SK-N-SH (cell line): Measurements from ENCODE around the gene ZNF19. TPM values are rescaled to one million over a fixed set of nuclear protein-coding genes. Genes with fewer than 3 reads are reported as not detected.
A peak's percentile ranks its signal among the peaks of the same experiment; 100 is the strongest.

Source experiments
- CTCF ChIA-PET: fragments of 300-600, 350-600 bp; formaldehyde crosslinking; extraction: SDS; loops from one replicate; lab custom pipeline; 2021; lab: Yijun Ruan, JAX
- POLR2A ChIA-PET: fragments of 350-600 bp; sonication (Branson Sonifier 250); formaldehyde crosslinking; extraction: SDS; loops from one replicate; lab custom pipeline; 2020; ENCODE audit warnings: antibody characterized with exemption, inconsistent platforms; lab: Yijun Ruan, JAX
- DNase-seq: peaks from one replicate; pipeline ENCODE4 v3.0.0; 2012
- H2AFZ ChIP-seq: fragments of 200-600 bp; sonication (generic); 2 replicates; pipeline ENCODE4 v1.8.1; 2016; ENCODE audit warnings: antibody characterized with exemption, mild to moderate bottlenecking, low read depth
- H3F3A ChIP-seq: fragments of 200-600 bp; sonication (generic); replicated peaks from 2 replicates; pipeline ENCODE3; 2016; ENCODE audit warnings: antibody characterized with exemption, mild to moderate bottlenecking; ENCODE audit not compliant: insufficient read depth
- H3K27ac ChIP-seq, 2 experiments: fragments of 200-500 bp in 1 of 2; fragments of 200-600 bp in 1 of 2; sonication (Bioruptor generic) in 1 of 2; sonication (generic), shearing (Covaris generic) in 1 of 2; 2 replicates each; pipeline versions ENCODE4 v1.5.1 to v1.6.1; 2014 to 2016; ENCODE audit warnings: low read depth in 2 of 2, inconsistent platforms in 1 of 2, low read length in 1 of 2, mild to moderate bottlenecking in 1 of 2, mixed read lengths in 1 of 2
- H3K27me3 ChIP-seq: fragments of 200-600 bp; sonication (generic), shearing (Covaris generic); 2 replicates; pipeline ENCODE4 v1.6.1; 2016; ENCODE audit warnings: mixed run types; ENCODE audit not compliant: insufficient read depth
- H3K36me3 ChIP-seq, 2 experiments: fragments of 200-500 bp in 1 of 2; fragments of 200-600 bp in 1 of 2; sonication (Bioruptor generic) in 1 of 2; sonication (generic) in 1 of 2; replicated peaks in 1 of 2; 2 replicates each; pipeline versions ENCODE3 to v1.5.1; 2014 to 2016; ENCODE audit warnings: low read length in 1 of 2, mild to moderate bottlenecking in 1 of 2; ENCODE audit not compliant: insufficient read depth in 2 of 2, control insufficient read depth in 1 of 2
- H3K4me1 ChIP-seq, 2 experiments: fragments of 200-500 bp in 1 of 2; fragments of 200-600 bp in 1 of 2; sonication (Bioruptor generic) in 1 of 2; sonication (generic), shearing (Covaris generic) in 1 of 2; 2 replicates each; pipeline versions ENCODE4 v1.5.1 to v1.6.1; 2014 to 2016; ENCODE audit warnings: low read depth in 1 of 2, low read length in 1 of 2, mixed run types in 1 of 2; ENCODE audit not compliant: insufficient read depth in 2 of 2, control insufficient read depth in 1 of 2
- H3K4me2 ChIP-seq: fragments of 200-600 bp; sonication (generic), shearing (Covaris generic); 2 replicates; pipeline ENCODE4 v1.6.1; 2017; ENCODE audit warnings: mixed run types
- H3K4me3 ChIP-seq, 2 experiments: fragments of 200-500 bp in 1 of 2; fragments of 200-600 bp in 1 of 2; sonication (Bioruptor generic) in 1 of 2; sonication (generic), shearing (Covaris generic) in 1 of 2; 2 replicates each; pipeline versions ENCODE4 v1.5.1 to v1.8.1; 2014 to 2016; ENCODE audit warnings: low read depth in 2 of 2, inconsistent platforms in 1 of 2, low read length in 1 of 2, mild to moderate bottlenecking in 1 of 2, mixed read lengths in 1 of 2, moderate library complexity in 1 of 2
- H3K79me2 ChIP-seq: fragments of 200-600 bp; sonication (generic); 2 replicates; pipeline ENCODE4 v1.8.1; 2017; ENCODE audit warnings: mild to moderate bottlenecking; ENCODE audit not compliant: insufficient read depth
- H3K9ac ChIP-seq: fragments of 200-600 bp; sonication (generic); 2 replicates; pipeline ENCODE4 v1.6.1; 2017; ENCODE audit warnings: mixed run types
- H3K9me2 ChIP-seq: fragments of 200-600 bp; sonication (generic); 2 replicates; pipeline ENCODE4 v1.6.1; 2017; ENCODE audit warnings: mixed run types
- H3K9me3 ChIP-seq: fragments of 200-600 bp; sonication (generic); 2 replicates; pipeline ENCODE4 v1.6.1; 2017; ENCODE audit warnings: mixed run types, mild to moderate bottlenecking, moderate library complexity
- H4K20me1 ChIP-seq: fragments of 200-600 bp; sonication (generic); 2 replicates; pipeline ENCODE4 v1.6.1; 2017; ENCODE audit warnings: mild to moderate bottlenecking, mixed run types; ENCODE audit not compliant: insufficient read depth
- CHD2 ChIP-seq: fragments of 150-350 bp; IDR thresholded peaks from 2 replicates; pipeline ENCODE4 v1.6.1; 2018; ENCODE audit warnings: low read length; ENCODE audit not compliant: partially characterized antibody
- CTCF ChIP-seq: fragments of 200-600 bp; sonication (generic); IDR thresholded peaks from 2 replicates; pipeline ENCODE4 v1.6.1; 2017; ENCODE audit warnings: antibody characterized with exemption, mild to moderate bottlenecking, moderate library complexity
- ELF1 ChIP-seq: IDR thresholded peaks from 2 replicates; pipeline ENCODE4 v1.4.0; 2012
- FOSL2 ChIP-seq: IDR thresholded peaks from 2 replicates; pipeline ENCODE4 v1.4.0; 2012; ENCODE audit warnings: low read depth, mild to moderate bottlenecking, moderate library complexity, borderline replicate concordance
- FOXJ3 ChIP-seq: sonication (generic); formaldehyde crosslinking; IDR thresholded peaks from 2 replicates; pipeline ENCODE4 v1.5.1; 2020; ENCODE audit warnings: mild to moderate bottlenecking, missing genetic modification reagents
- FOXM1 ChIP-seq: IDR thresholded peaks from 2 replicates; pipeline ENCODE4 v1.4.0; 2012; ENCODE audit warnings: low read depth, mild to moderate bottlenecking
- GABPA ChIP-seq: IDR thresholded peaks from 2 replicates; pipeline ENCODE4 v1.4.0; 2012; ENCODE audit warnings: low read depth, mild to moderate bottlenecking
- JUND ChIP-seq: IDR thresholded peaks from 2 replicates; pipeline ENCODE4 v1.4.0; 2012
- MXI1 ChIP-seq: IDR thresholded peaks from 2 replicates; pipeline ENCODE4 v1.6.1; 2012; ENCODE audit warnings: mild to moderate bottlenecking, low read depth, low read length, improper control_type of control experiment
- NFIC ChIP-seq: IDR thresholded peaks from 2 replicates; pipeline ENCODE4 v1.4.0; 2012; ENCODE audit warnings: borderline replicate concordance
- NRF1 ChIP-seq: IDR thresholded peaks from 2 replicates; pipeline ENCODE4 v1.6.1; 2012; ENCODE audit warnings: low read depth, mild to moderate bottlenecking, low read length
- RAD21 ChIP-seq: IDR thresholded peaks from 2 replicates; pipeline ENCODE4 v1.6.1; 2012; ENCODE audit warnings: mild to moderate bottlenecking, low read length
- RCOR1 ChIP-seq: fragments of 150-350 bp; IDR thresholded peaks from 2 replicates; pipeline ENCODE4 v1.6.1; 2017; ENCODE audit warnings: antibody characterized with exemption, low read length
- REST ChIP-seq: IDR thresholded peaks from 2 replicates; pipeline ENCODE4 v1.6.1; 2012; ENCODE audit warnings: mild to moderate bottlenecking, low read depth, low read length, moderate library complexity
- RFX5 ChIP-seq: IDR thresholded peaks from 2 replicates; pipeline ENCODE4 v1.6.1; 2012; ENCODE audit warnings: mild to moderate bottlenecking, improper control_type of control experiment, low read length
- RXRA ChIP-seq: IDR thresholded peaks from 2 replicates; pipeline ENCODE4 v1.4.0; 2012; ENCODE audit warnings: low read depth, mild to moderate bottlenecking, borderline replicate concordance
- SIN3A ChIP-seq: IDR thresholded peaks from 2 replicates; pipeline ENCODE4 v1.6.1; 2012; ENCODE audit warnings: low read depth, mild to moderate bottlenecking, low read length, moderate library complexity, borderline replicate concordance
- TAF1 ChIP-seq: IDR thresholded peaks from 2 replicates; pipeline ENCODE4 v1.6.1; 2012; ENCODE audit warnings: low read depth, mild to moderate bottlenecking, low read length, moderate library complexity, borderline replicate concordance
- TCF12 ChIP-seq: IDR thresholded peaks from 2 replicates; pipeline ENCODE4 v1.4.0; 2012
- TEAD4 ChIP-seq: IDR thresholded peaks from 2 replicates; pipeline ENCODE4 v1.4.0; 2012; ENCODE audit warnings: mild to moderate bottlenecking, borderline replicate concordance; ENCODE audit not compliant: insufficient read depth
- WGBS: methylation state at CpG from one replicate; pipeline ENCODE4 v1.1.6; 2017; ENCODE audit warnings: low lambda C conversion rate; 5-methylcytosine and 5-hydroxymethylcytosine counted together
- polyA plus RNA-seq, 3 experiments: library from polyadenylated mRNA; depleted of rRNA; stranded (reverse); fragments of >200 nt; gene quantifications; 2 replicates each; pipeline ENCODE4 v1.2.3, GENCODE V29; 2012
- TF ChIP-seq, protein P1 (sequence below): fragments of 150-350 bp; IDR thresholded peaks from 2 replicates; pipeline ENCODE4 v1.6.1; 2017; ENCODE audit warnings: antibody characterized with exemption, low read length, low read depth, borderline replicate concordance
- TF ChIP-seq, protein P2 (sequence below): IDR thresholded peaks from 2 replicates; pipeline ENCODE4; 2012
- TF ChIP-seq, protein P3 (sequence below): IDR thresholded peaks from 2 replicates; pipeline ENCODE4 v1.4.0; 2012; ENCODE audit warnings: low read depth

The ZNF19 gene
- polyA plus RNA-seq, 1 of the 3 experiments (the other 2 are of a cell fraction), result 1.4 TPM

DNA sequence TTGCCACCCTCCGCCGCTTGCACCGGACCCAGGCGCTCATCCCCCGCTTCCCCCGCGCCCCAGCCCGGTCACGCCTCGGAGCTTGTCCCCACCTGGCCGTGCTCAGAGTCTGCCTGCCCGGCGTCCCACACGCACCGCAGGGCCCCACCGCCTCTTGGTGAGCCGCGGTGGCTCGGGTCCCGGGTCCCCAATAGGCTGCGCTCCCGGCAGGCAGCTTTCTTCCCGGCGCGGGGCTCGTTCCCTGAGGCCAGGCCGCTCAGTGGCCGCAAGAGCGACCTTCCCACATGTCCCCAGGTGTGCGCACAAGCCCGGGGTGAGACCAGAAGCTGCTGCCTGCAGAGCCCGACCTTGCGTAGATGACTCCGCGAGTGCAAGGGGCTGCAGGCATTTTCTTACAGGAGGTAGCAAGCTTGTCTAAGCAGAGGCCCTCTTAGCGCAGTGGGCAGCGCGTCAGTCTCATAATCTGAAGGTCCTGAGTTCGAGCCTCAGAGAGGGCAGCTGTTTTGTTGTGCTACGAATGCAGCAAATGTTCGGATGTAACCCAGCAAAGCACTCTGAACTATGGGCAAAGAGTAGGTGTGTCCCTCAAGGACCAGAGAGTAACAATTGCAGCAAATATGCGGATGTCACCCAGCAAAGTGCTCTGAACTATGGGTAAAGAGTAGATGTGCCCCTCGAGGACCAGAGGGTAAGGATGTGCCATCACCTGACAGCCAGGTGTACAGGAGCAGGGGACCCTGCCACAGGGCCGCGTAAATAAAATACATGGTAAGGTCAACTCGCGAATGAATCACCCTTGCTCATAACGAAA is 62.9 kb downstream of the ZNF19 start:
- POLR2A ChIA-PET, result no interaction called here
- no peak overlapping the region for H2AFZ ChIP-seq
- peak; percentile 69 for DNase-seq
- no peak for TF ChIP-seq GABPA
- TF ChIP-seq TCF12, result peak; percentile 44; the same call in 1 of the 2 replicates
- TF ChIP-seq NRF1, result no peak
- no peak for TF ChIP-seq FOXM1
- peak; percentile 60; the same call in 1 of the 2 replicates for TF ChIP-seq ELF1
- no peak for TF ChIP-seq RXRA
- TF ChIP-seq, protein P1, sequence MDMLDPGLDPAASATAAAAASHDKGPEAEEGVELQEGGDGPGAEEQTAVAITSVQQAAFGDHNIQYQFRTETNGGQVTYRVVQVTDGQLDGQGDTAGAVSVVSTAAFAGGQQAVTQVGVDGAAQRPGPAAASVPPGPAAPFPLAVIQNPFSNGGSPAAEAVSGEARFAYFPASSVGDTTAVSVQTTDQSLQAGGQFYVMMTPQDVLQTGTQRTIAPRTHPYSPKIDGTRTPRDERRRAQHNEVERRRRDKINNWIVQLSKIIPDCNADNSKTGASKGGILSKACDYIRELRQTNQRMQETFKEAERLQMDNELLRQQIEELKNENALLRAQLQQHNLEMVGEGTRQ, result no peak
- TF ChIP-seq NFIC, result no peak
- TF ChIP-seq, protein P2, sequence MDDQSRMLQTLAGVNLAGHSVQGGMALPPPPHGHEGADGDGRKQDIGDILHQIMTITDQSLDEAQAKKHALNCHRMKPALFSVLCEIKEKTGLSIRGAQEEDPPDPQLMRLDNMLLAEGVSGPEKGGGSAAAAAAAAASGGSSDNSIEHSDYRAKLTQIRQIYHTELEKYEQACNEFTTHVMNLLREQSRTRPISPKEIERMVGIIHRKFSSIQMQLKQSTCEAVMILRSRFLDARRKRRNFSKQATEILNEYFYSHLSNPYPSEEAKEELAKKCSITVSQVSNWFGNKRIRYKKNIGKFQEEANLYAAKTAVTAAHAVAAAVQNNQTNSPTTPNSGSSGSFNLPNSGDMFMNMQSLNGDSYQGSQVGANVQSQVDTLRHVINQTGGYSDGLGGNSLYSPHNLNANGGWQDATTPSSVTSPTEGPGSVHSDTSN, result 0 out of 2 replicates have a peak, but pooled peaks have one; percentile 5
- no peak for TF ChIP-seq JUND
- TF ChIP-seq CTCF, result no peak
- TF ChIP-seq CHD2, result no peak
- no peak for TF ChIP-seq TAF1
- 0 out of 2 replicates have a peak, but pooled peaks have one; percentile 39 for TF ChIP-seq FOSL2
- TF ChIP-seq, protein P3, sequence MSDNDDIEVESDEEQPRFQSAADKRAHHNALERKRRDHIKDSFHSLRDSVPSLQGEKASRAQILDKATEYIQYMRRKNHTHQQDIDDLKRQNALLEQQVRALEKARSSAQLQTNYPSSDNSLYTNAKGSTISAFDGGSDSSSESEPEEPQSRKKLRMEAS, result no peak; the same call in 1 of the 2 replicates
- peak; percentile 33; the same call in 1 of the 2 replicates for TF ChIP-seq TEAD4
- no peak for TF ChIP-seq REST
- TF ChIP-seq SIN3A, result no peak
- no peak for TF ChIP-seq RAD21
- TF ChIP-seq RCOR1, result no peak
- TF ChIP-seq FOXJ3 (CRISPR knock-in tag), result no peak
- TF ChIP-seq RFX5, result no peak
- TF ChIP-seq MXI1, result no peak

More for the DNA sequence above, 62.9 kb downstream of the ZNF19 start:
- no peaks in the 10 kb centered on the region for H3K36me3 ChIP-seq
- peak overlapping the region; percentile 62 for H3K4me2 ChIP-seq
- CTCF ChIA-PET, result interaction anchor here (0.6 to 1.5 kb wide), 6 partner anchors 9 to 115 kb away, joined by 3 to 14 read pairs (median 4); no protein-coding TSS in a partner anchor
- WGBS, result 3% methylated on average over 13 of the region's 48 CpGs
- no peak overlapping the region for H3K27ac ChIP-seq
- no peak overlapping the region for H3K9ac ChIP-seq
- no peaks in the 10 kb centered on the region for H3K79me2 ChIP-seq
- no peaks in the 10 kb centered on the region; the same call in 1 of the 2 replicates for H3K9me3 ChIP-seq
- no peaks in the 10 kb centered on the region for H3F3A ChIP-seq
- no peaks in the 10 kb centered on the region; a peak in 1 of 4 replicates for H3K4me1 ChIP-seq
- no peaks in the 10 kb centered on the region for H3K9me2 ChIP-seq
- peak overlapping the region; percentile 35 to 46; a peak in 2 of 4 replicates for H3K4me3 ChIP-seq
- peaks cover 13% of the 10 kb centered on the region; the same call in 1 of the 2 replicates for H3K27me3 ChIP-seq
- H4K20me1 ChIP-seq, result no peaks in the 10 kb centered on the region
